ENCODE data around the gene PPP1R3A. TPM values are rescaled to one million over a fixed set of nuclear protein-coding genes. Genes with fewer than 3 reads are reported as not detected.

PPP1R3A gene
- total and polyA plus RNA-seq, 2 of the 8 experiments (the other 6 are each of a cell fraction or from before 2014, with no cell fraction given), result not detected

- TF ChIP-seq HDAC6 (IDR thresholded peaks at IDR 0.05; ENCODE audit: low read depth, low read length), result no peak
- TF ChIP-seq KDM4A (IDR thresholded peaks at IDR 0.05; ENCODE audit: low read depth, low read length, severe bottlenecking), result no peak
- TF ChIP-seq, protein P1, sequence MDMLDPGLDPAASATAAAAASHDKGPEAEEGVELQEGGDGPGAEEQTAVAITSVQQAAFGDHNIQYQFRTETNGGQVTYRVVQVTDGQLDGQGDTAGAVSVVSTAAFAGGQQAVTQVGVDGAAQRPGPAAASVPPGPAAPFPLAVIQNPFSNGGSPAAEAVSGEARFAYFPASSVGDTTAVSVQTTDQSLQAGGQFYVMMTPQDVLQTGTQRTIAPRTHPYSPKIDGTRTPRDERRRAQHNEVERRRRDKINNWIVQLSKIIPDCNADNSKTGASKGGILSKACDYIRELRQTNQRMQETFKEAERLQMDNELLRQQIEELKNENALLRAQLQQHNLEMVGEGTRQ (IDR thresholded peaks at IDR 0.05; ENCODE audit: low read length), result no peak
- TF ChIP-seq POLR2AphosphoS5 (IDR thresholded peaks at IDR 0.05; ENCODE audit: low read depth, low read length), result no peak
- TF ChIP-seq, protein P2, sequence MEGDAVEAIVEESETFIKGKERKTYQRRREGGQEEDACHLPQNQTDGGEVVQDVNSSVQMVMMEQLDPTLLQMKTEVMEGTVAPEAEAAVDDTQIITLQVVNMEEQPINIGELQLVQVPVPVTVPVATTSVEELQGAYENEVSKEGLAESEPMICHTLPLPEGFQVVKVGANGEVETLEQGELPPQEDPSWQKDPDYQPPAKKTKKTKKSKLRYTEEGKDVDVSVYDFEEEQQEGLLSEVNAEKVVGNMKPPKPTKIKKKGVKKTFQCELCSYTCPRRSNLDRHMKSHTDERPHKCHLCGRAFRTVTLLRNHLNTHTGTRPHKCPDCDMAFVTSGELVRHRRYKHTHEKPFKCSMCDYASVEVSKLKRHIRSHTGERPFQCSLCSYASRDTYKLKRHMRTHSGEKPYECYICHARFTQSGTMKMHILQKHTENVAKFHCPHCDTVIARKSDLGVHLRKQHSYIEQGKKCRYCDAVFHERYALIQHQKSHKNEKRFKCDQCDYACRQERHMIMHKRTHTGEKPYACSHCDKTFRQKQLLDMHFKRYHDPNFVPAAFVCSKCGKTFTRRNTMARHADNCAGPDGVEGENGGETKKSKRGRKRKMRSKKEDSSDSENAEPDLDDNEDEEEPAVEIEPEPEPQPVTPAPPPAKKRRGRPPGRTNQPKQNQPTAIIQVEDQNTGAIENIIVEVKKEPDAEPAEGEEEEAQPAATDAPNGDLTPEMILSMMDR (IDR thresholded peaks at IDR 0.05; ENCODE audit: control extremely low read depth in 1 of 3, insufficient read depth in 1 of 3, low read depth in 1 of 3, low read length in 3 of 3), result peak in 2 of 3 experiments; percentile 11 to 36; a peak in 2 of 4 replicates
- TF ChIP-seq SP4 (IDR thresholded peaks at IDR 0.05; ENCODE audit: low read length), result no peak
- no peak for TF ChIP-seq MAX (IDR thresholded peaks at IDR 0.05)
- TF ChIP-seq RXRA (IDR thresholded peaks at IDR 0.05; ENCODE audit: insufficient read depth, low read depth, low read length), result no peak
- no peak for TF ChIP-seq CHD2 (IDR thresholded peaks at IDR 0.05; ENCODE audit: low read length)
- no peak for TF ChIP-seq CBX8 (IDR thresholded peaks at IDR 0.05; ENCODE audit: borderline replicate concordance, low read depth, low read length)
- TF ChIP-seq RBBP5 (IDR thresholded peaks at IDR 0.05; ENCODE audit: borderline replicate concordance, low read depth, low read length), result no peak
- TF ChIP-seq EGR1 (IDR thresholded peaks at IDR 0.05; ENCODE audit: borderline replicate concordance, low read depth, low read length), result no peak
- TF ChIP-seq, protein P3, sequence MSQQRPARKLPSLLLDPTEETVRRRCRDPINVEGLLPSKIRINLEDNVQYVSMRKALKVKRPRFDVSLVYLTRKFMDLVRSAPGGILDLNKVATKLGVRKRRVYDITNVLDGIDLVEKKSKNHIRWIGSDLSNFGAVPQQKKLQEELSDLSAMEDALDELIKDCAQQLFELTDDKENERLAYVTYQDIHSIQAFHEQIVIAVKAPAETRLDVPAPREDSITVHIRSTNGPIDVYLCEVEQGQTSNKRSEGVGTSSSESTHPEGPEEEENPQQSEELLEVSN (IDR thresholded peaks at IDR 0.05), result no peak
- no peak for TF ChIP-seq CTBP2 (IDR thresholded peaks at IDR 0.05; ENCODE audit: borderline replicate concordance, insufficient read depth, insufficient read length, low read length)
- TF ChIP-seq RAD21 (IDR thresholded peaks at IDR 0.05 in 1 of 2, conservative IDR thresholded peaks at IDR 0.05 in 1 of 2; ENCODE audit: low read depth in 2 of 2, low read length in 2 of 2), result peak in 1 of 2 experiments; percentile 19; a peak in 1 of 4 replicates
- TF ChIP-seq BRCA1 (IDR thresholded peaks at IDR 0.05; ENCODE audit: low read depth, low read length), result no peak
- no peak for TF ChIP-seq JUN (IDR thresholded peaks at IDR 0.05; ENCODE audit: low read depth, low read length)
- no peak for TF ChIP-seq PHF8 (conservative IDR thresholded peaks at IDR 0.05; ENCODE audit: low read depth, low read length)
Observed at GRCh38 chr7:113918946-113919345, at the start of gene PPP1R3A (continued).
